ENCODE results near the gene MINDY2. TPM values are rescaled to one million over a fixed set of nuclear protein-coding genes. Genes with fewer than 3 reads are reported as not detected.
A peak's percentile ranks its signal among the peaks of the same experiment; 100 is the strongest.

Gene MINDY2
- total RNA-seq, 1 experiment from 2014 or later = 6.8 TPM

GRCh38 chr15:58742819-58743502 lies 28.1 kb upstream of the MINDY2 start:
- POLR2A ChIA-PET = interaction anchor here (0.6 kb wide), 1 partner anchor 36 kb away, joined by 6 read pairs; no protein-coding TSS in a partner anchor
- no peak overlapping the region for H3K27ac ChIP-seq (ENCODE audit: low read length)

GRCh38 chr15:58746174-58746573 lies 24.9 kb upstream of the MINDY2 start:
- TF ChIP-seq TCF7L2 (IDR thresholded peaks at IDR 0.05; ENCODE audit: low read depth, low read length) (no peak), SIN3A (IDR thresholded peaks at IDR 0.05; ENCODE audit: borderline replicate concordance, insufficient read depth, low read depth, low read length) (no peak), POLR2AphosphoS5 (IDR thresholded peaks at IDR 0.05; ENCODE audit: low read depth, low read length) (no peak)
- TF ChIP-seq, protein P1, sequence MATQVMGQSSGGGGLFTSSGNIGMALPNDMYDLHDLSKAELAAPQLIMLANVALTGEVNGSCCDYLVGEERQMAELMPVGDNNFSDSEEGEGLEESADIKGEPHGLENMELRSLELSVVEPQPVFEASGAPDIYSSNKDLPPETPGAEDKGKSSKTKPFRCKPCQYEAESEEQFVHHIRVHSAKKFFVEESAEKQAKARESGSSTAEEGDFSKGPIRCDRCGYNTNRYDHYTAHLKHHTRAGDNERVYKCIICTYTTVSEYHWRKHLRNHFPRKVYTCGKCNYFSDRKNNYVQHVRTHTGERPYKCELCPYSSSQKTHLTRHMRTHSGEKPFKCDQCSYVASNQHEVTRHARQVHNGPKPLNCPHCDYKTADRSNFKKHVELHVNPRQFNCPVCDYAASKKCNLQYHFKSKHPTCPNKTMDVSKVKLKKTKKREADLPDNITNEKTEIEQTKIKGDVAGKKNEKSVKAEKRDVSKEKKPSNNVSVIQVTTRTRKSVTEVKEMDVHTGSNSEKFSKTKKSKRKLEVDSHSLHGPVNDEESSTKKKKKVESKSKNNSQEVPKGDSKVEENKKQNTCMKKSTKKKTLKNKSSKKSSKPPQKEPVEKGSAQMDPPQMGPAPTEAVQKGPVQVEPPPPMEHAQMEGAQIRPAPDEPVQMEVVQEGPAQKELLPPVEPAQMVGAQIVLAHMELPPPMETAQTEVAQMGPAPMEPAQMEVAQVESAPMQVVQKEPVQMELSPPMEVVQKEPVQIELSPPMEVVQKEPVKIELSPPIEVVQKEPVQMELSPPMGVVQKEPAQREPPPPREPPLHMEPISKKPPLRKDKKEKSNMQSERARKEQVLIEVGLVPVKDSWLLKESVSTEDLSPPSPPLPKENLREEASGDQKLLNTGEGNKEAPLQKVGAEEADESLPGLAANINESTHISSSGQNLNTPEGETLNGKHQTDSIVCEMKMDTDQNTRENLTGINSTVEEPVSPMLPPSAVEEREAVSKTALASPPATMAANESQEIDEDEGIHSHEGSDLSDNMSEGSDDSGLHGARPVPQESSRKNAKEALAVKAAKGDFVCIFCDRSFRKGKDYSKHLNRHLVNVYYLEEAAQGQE (IDR thresholded peaks at IDR 0.05; ENCODE audit: insufficient read depth in 1 of 2, low read depth in 2 of 2, low read length in 1 of 2) = no peak
- TF ChIP-seq, protein P2, sequence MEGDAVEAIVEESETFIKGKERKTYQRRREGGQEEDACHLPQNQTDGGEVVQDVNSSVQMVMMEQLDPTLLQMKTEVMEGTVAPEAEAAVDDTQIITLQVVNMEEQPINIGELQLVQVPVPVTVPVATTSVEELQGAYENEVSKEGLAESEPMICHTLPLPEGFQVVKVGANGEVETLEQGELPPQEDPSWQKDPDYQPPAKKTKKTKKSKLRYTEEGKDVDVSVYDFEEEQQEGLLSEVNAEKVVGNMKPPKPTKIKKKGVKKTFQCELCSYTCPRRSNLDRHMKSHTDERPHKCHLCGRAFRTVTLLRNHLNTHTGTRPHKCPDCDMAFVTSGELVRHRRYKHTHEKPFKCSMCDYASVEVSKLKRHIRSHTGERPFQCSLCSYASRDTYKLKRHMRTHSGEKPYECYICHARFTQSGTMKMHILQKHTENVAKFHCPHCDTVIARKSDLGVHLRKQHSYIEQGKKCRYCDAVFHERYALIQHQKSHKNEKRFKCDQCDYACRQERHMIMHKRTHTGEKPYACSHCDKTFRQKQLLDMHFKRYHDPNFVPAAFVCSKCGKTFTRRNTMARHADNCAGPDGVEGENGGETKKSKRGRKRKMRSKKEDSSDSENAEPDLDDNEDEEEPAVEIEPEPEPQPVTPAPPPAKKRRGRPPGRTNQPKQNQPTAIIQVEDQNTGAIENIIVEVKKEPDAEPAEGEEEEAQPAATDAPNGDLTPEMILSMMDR (IDR thresholded peaks at IDR 0.05) = no peak
- Histone ChIP-seq H3K27me3 (ENCODE audit: control insufficient read depth, insufficient read depth, low read length) (no peaks in the 10 kb centered on the region), H3K27ac (ENCODE audit: low read length) (no peak overlapping the region), H3K36me3 (ENCODE audit: control insufficient read depth, insufficient read depth, low read length) (no peaks in the 10 kb centered on the region; the same call in 1 of the 2 replicates), H3K4me1 (ENCODE audit: control insufficient read depth, insufficient read depth, low read length) (peaks cover 33% of the 10 kb centered on the region), H3K9me3 (ENCODE audit: control insufficient read depth, insufficient read depth, low read depth, low read length) (no peaks in the 10 kb centered on the region), H3K4me3 (ENCODE audit: low read depth in 2 of 2, low read length in 2 of 2) (no peak overlapping the region)
- ChIA-PET POLR2A (no interaction called here), CTCF (interaction anchor here (0.6 kb wide), 1 partner anchor 69 kb away, joined by 3 read pairs; no protein-coding TSS in a partner anchor)
- in situ Hi-C loops (cut with HindIII; ENCODE audit: low pct_unique_long_range_greater_than_20kb, low sequenced_read_pairs) (no loop called here), intact Hi-C loops (cut with micrococcal nuclease; ENCODE audit: unreplicated experiment) (no loop called here)
- ATAC-seq (no peak), DNase-seq (ENCODE audit: low read depth, low spot score) (no peak)
- no TSS peak for BruUV-seq (replicated peaks)

More at GRCh38 chr15:58742819-58743502, 28.1 kb upstream of the MINDY2 start:
- ATAC-seq (no peak), DNase-seq (ENCODE audit: low read depth, low spot score) (no peak)
- CTCF ChIA-PET = no interaction called here
- TF ChIP-seq, protein P1 (IDR thresholded peaks at IDR 0.05; ENCODE audit: insufficient read depth in 1 of 2, low read depth in 2 of 2, low read length in 1 of 2) = 0 out of 4 replicates have a peak, but pooled peaks of 1 of the 2 experiments have one; percentile 5
- no peak for TF ChIP-seq SIN3A (IDR thresholded peaks at IDR 0.05; ENCODE audit: borderline replicate concordance, insufficient read depth, low read depth, low read length)
- no peak for TF ChIP-seq POLR2AphosphoS5 (IDR thresholded peaks at IDR 0.05; ENCODE audit: low read depth, low read length)
- BruUV-seq (replicated peaks) = no TSS peak
- Histone ChIP-seq H3K4me1 (ENCODE audit: control insufficient read depth, insufficient read depth, low read length) (peaks cover 32% of the 10 kb centered on the region), H3K36me3 (ENCODE audit: control insufficient read depth, insufficient read depth, low read length) (no peaks in the 10 kb centered on the region), H3K27me3 (ENCODE audit: control insufficient read depth, insufficient read depth, low read length) (no peaks in the 10 kb centered on the region), H3K9me3 (ENCODE audit: control insufficient read depth, insufficient read depth, low read depth, low read length) (no peaks in the 10 kb centered on the region), H3K4me3 (ENCODE audit: low read depth in 2 of 2, low read length in 2 of 2) (no peak overlapping the region)
- in situ Hi-C loops (cut with HindIII; ENCODE audit: low pct_unique_long_range_greater_than_20kb, low sequenced_read_pairs) = no loop called here
- intact Hi-C loops (cut with micrococcal nuclease; ENCODE audit: unreplicated experiment) = no loop called here
